Adipose tissue (tissue), 3 donors: ENCODE results near the gene SMARCAD1. TPM values are rescaled to one million over a fixed set of nuclear protein-coding genes. Genes with fewer than 3 reads are reported as not detected.

Source experiments
- H3K27ac ChIP-seq: one replicate; pipeline ENCODE4 v1.5.1; 2013; ENCODE audit warnings: low read depth, low read length
- WGBS, 3 donors: extraction: QIAGEN DNeasy Blood & Tissue Kit; methylation state at CpG; one replicate each; pipeline ENCODE4 v1.1.7; 2013; 5-methylcytosine and 5-hydroxymethylcytosine counted together
- polyA plus RNA-seq, 3 donors: library from polyadenylated mRNA; stranded (reverse); fragments of 200-250 nt; gene quantifications; one replicate each; pipeline ENCODE4 v1.2.3, GENCODE V29; 2013
- donor health status: healthy with polysubstance abuse.
- donor health status: Bipolar disorder and iron deficiency.
- donor health status: healthy.

The SMARCAD1 gene, protein sequence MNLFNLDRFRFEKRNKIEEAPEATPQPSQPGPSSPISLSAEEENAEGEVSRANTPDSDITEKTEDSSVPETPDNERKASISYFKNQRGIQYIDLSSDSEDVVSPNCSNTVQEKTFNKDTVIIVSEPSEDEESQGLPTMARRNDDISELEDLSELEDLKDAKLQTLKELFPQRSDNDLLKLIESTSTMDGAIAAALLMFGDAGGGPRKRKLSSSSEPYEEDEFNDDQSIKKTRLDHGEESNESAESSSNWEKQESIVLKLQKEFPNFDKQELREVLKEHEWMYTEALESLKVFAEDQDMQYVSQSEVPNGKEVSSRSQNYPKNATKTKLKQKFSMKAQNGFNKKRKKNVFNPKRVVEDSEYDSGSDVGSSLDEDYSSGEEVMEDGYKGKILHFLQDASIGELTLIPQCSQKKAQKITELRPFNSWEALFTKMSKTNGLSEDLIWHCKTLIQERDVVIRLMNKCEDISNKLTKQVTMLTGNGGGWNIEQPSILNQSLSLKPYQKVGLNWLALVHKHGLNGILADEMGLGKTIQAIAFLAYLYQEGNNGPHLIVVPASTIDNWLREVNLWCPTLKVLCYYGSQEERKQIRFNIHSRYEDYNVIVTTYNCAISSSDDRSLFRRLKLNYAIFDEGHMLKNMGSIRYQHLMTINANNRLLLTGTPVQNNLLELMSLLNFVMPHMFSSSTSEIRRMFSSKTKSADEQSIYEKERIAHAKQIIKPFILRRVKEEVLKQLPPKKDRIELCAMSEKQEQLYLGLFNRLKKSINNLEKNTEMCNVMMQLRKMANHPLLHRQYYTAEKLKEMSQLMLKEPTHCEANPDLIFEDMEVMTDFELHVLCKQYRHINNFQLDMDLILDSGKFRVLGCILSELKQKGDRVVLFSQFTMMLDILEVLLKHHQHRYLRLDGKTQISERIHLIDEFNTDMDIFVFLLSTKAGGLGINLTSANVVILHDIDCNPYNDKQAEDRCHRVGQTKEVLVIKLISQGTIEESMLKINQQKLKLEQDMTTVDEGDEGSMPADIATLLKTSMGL
- polyA plus RNA-seq: 1 to 10 TPM; 4.7 to 7.4 (median 6.2) TPM

GRCh38 chr4:94207469-94208224 lies at the start of gene SMARCAD1:
Gene SMARCAD1 (plus strand): TSS chr4:94207865. CDS start chr4:94208395, 530 bp downstream.
- WGBS, 3 donors: 0 to 1% (median 0%) methylated on average over 57 of the region's 57 CpGs
- peak within 1 kb of the TSS; percentile 79 for H3K27ac ChIP-seq

GRCh38 chr4:94158883-94159282 lies 48.8 kb upstream of the SMARCAD1 start:
- WGBS, 3 donors: 80 to 86% (median 80%) methylated on average over 3 of the region's 3 CpGs
- no peak overlapping the region for H3K27ac ChIP-seq

DNA sequence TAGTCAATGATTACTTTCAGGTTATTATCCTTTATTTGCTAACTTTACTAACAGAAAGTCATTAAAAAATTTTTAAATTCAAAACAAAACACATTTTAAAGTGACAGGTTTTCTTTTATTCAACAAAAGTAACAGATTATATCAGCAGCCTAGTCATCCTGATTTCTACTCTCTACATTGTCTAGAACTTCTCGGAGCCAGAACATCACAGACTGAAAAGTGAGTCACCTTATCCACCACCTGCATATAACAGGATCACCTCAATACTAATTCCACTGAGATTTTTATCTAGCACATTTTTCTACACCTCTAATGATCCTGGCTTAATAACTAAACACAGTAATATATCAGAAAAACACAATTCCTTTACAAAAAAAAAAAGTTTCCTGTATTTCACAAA lies 47.9 kb upstream of the SMARCAD1 start:
- H3K27ac ChIP-seq: no peak overlapping the region
- WGBS, 3 donors: 70 to 98% (median 83%) methylated on average over 1 of the region's 1 CpG

- no peak overlapping the region for H3K27ac ChIP-seq
- 91 to 96% (median 95%) methylated on average over 4 of the region's 4 CpGs for WGBS, 3 donors
Measured at GRCh38 chr4:94160774-94161173, 46.9 kb upstream of the SMARCAD1 start.

DNA sequence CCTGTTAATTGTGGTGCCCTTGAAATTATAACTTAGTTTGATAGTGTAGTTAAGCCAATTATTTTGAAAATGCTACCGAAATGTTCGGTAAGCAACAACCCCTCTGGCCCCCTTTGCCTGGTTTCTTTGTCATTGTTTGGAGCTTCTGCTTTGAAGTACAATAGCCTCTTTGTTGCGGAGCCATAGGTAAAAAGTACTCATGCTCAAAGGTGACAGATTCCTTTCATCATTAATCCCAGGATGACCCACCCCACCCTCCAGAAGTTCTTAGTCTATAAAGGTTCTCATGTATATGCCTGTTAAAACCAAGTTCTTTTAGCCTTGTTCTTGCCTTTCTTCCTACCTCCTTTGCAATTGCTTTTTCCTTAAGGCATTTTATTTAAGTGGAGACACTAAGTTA lies 42.4 kb upstream of the SMARCAD1 start:
- 63 to 82% (median 80%) methylated on average over 3 of the region's 3 CpGs for WGBS, 3 donors
- H3K27ac ChIP-seq: no peak overlapping the region

DNA sequence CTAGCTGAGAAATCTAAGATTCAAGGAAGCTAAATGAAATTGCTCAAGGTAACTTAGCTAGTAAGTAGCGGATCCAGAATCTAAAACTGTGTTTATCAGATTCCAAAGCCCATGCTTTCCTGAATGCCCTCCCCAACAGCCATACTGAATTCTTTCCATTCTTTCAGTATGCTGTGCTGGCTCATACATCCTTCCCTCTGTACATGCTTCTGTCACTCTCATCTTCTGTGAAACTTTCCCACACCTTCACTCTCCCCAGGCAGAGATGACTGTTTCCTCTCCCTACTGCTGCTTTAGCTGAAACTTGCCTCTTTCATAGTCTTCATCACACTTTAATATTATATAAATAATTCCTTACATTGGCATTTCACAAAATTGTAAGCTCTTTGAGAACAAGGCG lies 39.3 kb upstream of the SMARCAD1 start:
- H3K27ac ChIP-seq: no peak overlapping the region
- WGBS, 3 donors: 82 to 88% (median 85%) methylated on average over 2 of the region's 2 CpGs

DNA sequence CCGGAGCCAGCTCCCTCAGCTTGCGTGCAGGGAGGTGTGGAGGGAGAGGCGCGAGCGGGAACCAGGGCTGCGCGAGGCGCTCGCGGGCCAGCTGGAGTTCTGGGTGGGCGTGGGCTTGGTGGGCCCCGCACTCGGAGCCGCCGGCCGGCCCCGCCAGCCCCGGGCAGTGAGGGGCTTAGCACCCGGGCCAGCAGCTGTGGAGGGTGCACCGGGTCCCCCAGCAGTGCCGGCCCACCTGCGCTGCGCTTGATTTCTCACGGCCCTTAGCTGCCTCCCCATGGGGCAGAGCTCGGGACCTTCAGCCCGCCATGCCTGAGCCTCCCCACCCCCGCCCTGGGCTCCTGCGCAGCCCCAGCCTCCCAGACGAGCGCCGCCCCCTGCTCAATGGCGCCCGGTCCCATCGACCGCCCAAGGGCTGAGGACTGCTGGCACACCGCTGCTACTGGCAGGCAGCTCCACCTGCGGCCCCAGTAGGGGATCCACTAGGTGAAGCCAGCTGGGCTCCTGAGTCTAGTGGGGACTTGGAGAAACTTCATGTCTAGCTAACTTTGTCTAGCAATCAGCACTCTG lies 37.8 kb upstream of the SMARCAD1 start:
- 95 to 98% (median 96%) methylated on average over 34 to 37 of the region's 37 CpGs for WGBS, 3 donors
- H3K27ac ChIP-seq: no peak overlapping the region

GRCh38 chr4:94171616-94172015 lies 36.0 kb upstream of the SMARCAD1 start:
- WGBS, 3 donors: 68 to 79% (median 69%) methylated on average over 4 of the region's 4 CpGs

GRCh38 chr4:94175553-94176261 lies 32.0 kb upstream of the SMARCAD1 start:
- H3K27ac ChIP-seq: no peak overlapping the region
- 41 to 72% (median 63%) methylated on average over 6 of the region's 6 CpGs for WGBS, 3 donors

More at GRCh38 chr4:94171616-94172015, 36.0 kb upstream of the SMARCAD1 start:
- H3K27ac ChIP-seq: no peak overlapping the region

GRCh38 chr4:94177822-94178221 lies 29.8 kb upstream of the SMARCAD1 start:
- no peak overlapping the region for H3K27ac ChIP-seq
- 74 to 91% (median 89%) methylated on average over 2 of the region's 2 CpGs for WGBS, 3 donors

DNA sequence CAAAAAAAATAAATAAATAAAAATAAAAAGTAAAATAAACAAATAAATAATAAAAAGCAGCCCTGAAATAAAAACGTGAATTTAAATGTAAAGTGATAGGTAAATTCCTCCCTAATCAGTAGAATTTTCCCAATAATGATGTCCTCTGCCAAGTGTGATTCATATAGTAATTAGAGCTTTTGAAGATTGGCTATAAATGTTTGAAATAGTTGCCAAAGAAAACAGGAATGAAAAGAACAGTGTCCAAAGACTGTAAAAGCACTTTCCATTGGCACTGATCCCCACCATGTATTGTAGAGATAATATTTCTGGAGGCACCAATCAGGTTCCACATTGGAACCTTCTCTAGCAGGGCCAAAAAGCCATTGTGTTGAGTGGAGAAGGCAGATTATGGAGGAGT lies 25.9 kb upstream of the SMARCAD1 start:
- no peak overlapping the region for H3K27ac ChIP-seq
- 1 to 62% (median 22%) methylated on average over 1 of the region's 1 CpG for WGBS, 3 donors

DNA sequence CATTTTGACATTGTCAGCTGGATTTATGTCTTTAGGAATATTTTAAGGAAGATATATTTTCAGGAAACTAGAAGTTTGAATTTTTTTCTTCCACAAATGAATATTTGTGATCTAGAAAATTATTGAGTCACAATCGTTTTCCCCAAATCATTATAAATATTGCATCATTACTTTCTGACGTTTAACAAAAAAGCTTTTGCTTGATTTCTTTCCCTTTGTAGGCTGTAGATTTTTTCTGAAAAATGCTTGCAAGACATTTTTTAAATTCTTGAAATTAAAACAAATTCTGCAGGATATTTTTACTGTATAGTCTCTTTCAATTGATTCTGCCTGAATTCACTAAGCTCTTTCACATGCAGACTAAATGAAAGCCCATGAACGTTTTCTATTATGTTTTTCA lies 4.9 kb upstream of the SMARCAD1 start:
- H3K27ac ChIP-seq: no peak overlapping the region
- WGBS, 3 donors: 69 to 88% (median 84%) methylated on average over 3 of the region's 3 CpGs

DNA sequence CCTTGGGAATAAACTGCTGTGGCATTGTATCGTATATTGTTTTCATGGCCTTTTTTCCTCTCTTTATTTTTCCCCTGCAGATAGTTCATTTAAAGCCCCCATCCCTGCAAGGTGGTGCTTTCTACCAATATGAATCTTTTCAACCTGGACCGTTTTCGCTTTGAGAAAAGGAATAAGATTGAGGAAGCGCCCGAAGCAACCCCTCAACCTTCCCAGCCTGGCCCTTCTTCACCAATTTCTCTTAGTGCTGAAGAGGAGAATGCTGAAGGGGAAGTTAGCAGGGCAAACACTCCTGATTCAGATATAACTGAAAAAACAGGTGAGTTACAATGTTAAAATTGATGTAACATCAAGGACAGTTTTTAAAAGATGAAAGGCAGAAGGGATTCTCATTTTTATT lies 601 bp downstream of the SMARCAD1 start:
- H3K27ac ChIP-seq: peak overlapping the region; percentile 20
- 10 to 15% (median 12%) methylated on average over 5 of the region's 5 CpGs for WGBS, 3 donors

DNA sequence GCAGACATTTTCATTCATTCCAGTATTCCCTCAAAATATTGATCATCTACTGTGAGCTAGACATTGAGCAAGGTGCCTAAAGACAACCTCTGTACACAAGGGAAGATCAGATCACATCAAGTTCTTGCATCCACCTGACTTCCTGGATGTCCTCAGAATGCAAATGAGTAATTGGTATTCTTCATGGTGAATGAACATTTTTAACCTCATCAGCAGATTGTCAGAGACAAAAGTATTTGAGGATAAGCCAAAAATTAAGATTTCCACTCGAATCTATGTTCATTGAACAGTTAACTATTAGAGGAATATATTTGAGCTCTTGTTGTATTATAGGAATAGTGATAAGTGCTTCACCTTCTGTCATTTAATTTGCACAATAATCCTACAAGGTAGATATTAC lies 1.3 kb downstream of the SMARCAD1 start:
- 79 to 82% (median 80%) methylated on average over 1 of the region's 1 CpG for WGBS, 3 donors
- H3K27ac ChIP-seq: no peak overlapping the region

- H3K27ac ChIP-seq: no peak overlapping the region
- WGBS, 3 donors: 49 to 89% (median 78%) methylated on average over 2 of the region's 2 CpGs
Measured at GRCh38 chr4:94211861-94212260, 4.2 kb downstream of the SMARCAD1 start.

- H3K27ac ChIP-seq: no peak overlapping the region
- 88 to 93% (median 88%) methylated on average over 5 of the region's 5 CpGs for WGBS, 3 donors
Measured at GRCh38 chr4:94214703-94215319, 7.1 kb downstream of the SMARCAD1 start.

GRCh38 chr4:94216394-94216793 lies 8.7 kb downstream of the SMARCAD1 start:
- 91 to 97% (median 93%) methylated on average over 3 of the region's 3 CpGs for WGBS, 3 donors
- H3K27ac ChIP-seq: no peak overlapping the region
